B cell (primary cell): ENCODE data around the gene YJU2.

Experiments
- CTCF ChIP-seq: fragments of 200-600 bp; IDR thresholded peaks from one replicate; pipeline ENCODE4 v1.8.0; 2022; ENCODE audit warnings: antibody characterized with exemption, mild to moderate bottlenecking
- EZH2 ChIP-seq: IDR thresholded peaks from 2 replicates; pipeline ENCODE4 v1.6.1; 2012; ENCODE audit warnings: borderline replicate concordance, low read depth, mild to moderate bottlenecking, moderate library complexity, low read length; ENCODE audit not compliant: insufficient read depth, poor library complexity, severe bottlenecking

- TF ChIP-seq CTCF = no peak
- no peak for TF ChIP-seq EZH2
These were observed 14.1 kb upstream of the YJU2 start for GRCh38 chr19:4232614-4233281.
